NCI-H226 (cell line): Measurements from ENCODE around the gene NACA2.

Experiments used
- DNase-seq: peaks from one replicate; pipeline ENCODE4 v3.0.0-alpha.2; 2015

NACA2 gene

DNA sequence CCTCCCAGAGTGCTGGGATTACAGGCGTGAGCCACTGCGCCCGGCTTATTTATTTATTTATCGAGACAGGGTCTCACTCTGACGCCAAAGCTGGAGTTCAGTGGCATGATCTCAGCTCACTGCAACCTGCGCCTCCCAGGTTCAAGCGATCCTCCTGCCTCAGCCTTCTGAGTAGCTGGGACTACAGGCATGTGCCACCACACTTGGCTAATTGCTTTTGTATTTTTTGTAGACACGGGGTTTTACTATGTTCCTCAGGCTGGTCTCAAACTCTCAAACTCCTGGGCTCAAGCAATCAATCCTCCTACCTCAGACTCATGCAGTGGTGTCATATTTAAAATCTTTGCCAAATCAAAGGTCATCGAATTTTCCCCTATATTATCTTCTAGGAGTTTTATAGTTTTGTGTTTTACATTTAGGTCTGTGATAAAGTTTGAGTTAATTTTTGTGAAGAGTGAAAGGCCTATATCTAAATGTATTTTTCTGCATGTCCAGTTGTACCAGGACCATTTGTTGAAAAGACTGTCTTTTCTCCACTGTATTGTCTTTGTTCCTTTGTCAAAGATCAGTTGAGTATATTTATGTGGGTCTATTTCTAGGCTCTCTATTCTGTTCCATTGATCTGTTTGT is 47.1 kb downstream of the NACA2 start:
- no peak for DNase-seq

DNA sequence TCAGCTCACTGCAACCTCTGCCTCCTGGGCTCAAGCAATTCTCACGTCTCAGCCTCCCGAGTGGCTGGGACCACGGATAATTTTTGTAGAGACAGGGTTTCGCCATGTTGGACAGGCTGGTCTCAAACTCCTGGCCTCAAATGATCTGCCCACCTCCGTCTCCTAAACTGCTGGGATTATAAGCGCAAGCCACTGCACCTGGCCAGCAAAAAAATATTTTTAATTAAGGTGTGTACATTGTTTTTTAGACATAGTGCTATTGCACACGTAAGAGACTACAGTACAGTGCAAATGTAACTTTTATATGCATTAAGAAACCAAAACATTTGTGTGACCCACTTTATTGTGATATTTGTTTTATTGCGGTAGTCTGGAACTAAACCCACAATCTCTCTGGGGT is 49.0 kb downstream of the NACA2 start:
- DNase-seq, result no peak

DNA sequence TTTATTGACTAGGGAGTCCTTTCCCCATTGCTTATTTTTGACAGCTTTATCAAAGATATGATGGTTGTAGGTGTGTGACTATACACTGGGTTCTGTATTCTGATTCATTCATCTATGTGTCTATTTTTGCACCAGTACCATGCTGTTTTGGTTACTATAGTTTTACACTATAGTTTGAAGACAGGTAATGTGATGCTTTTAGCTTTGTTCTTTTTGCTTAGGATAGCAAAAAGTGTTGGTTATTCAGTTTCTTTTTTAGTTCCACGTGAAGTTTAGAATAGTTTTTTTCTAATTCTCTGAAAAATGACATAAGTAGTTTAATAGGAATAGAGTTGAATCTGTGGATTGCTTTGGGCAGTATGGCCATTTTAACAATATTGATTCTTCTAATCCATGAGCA is 50.1 kb downstream of the NACA2 start:
- DNase-seq, result no peak
